GM21515 (cell line): ENCODE data around the gene GRP.

ENCODE experiments used
- ATAC-seq: cut with Tn5 transposase; IDR thresholded peaks from one replicate; pipeline ENCODE4 v1.9.1; 2021; ENCODE audit not compliant: unreplicated experiment

The GRP gene

DNA sequence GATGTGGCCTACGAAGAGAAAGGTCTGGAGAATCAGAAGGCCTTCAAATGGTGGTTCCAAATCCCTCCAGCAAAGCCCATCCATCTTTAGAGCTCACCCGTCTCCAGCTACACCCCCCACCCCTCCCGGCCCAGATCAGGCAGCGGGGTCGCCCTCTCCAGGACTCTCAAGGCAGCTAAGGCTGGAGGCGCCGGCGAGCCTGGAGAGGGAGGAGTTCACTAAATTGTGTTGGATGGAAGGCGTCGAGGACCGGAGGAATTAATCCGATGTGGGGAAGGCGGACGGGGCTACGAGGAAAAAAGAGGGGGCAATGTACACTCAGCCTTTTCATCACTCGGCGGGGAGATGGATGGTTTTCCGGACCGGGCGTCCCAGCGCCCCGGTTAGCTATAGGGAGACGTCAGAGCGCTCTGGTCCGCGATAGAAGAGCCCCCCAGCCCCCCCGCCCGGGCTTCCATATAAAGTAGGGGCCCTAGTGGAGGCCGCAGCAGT lies at the start of gene GRP:
TSS of gene GRP (plus strand) at position 487 of the 492 bp plus-strand sequence. CDS start 108 bp downstream, outside the sequence.
- no peak for ATAC-seq

DNA sequence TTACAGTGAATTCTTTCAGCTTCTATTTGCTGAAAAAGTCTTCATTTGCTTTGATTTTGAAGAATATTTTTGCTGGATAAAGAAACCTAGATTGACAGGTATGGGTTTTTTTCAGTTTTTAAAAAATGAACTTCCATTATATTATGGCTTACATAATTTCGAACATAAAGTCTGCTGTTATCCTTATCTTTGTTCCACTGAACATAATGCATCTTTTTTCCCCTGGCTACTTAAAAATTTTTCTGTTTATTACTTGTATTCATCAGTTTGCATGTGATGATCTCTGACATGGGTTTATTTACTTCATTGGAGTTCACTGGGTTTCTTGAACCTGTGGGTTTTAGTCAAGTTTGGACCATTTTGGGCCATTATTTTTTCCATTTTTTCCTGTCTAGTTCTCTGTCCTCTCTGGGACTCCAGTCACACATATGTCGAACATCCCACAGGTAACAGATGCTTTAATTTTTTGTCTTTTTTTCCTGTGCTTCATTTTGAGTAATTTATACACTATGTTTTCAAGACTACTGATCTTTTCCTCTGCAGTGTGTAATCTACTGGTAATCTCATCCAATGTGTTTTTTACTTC lies 47.2 kb upstream of the GRP start:
- no peak for ATAC-seq

DNA sequence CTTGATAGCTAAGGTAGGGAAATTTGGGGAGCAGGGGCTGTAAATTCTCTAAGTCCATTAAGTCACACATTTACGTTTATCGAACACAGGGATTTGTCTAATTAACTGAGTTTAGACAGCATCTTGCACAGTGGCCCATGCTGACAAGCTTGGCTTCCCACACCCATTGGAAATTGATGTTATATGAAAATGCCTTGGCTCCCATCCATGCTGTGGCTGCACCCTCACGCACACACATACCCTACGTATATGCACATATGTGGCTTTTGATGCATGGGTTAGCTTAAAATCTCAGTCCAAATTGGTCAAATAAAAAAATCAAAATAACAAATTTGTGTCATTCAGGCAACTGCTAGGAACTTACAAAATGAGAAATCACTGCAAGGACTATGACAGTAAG lies 42.5 kb upstream of the GRP start:
- ATAC-seq, result no peak

DNA sequence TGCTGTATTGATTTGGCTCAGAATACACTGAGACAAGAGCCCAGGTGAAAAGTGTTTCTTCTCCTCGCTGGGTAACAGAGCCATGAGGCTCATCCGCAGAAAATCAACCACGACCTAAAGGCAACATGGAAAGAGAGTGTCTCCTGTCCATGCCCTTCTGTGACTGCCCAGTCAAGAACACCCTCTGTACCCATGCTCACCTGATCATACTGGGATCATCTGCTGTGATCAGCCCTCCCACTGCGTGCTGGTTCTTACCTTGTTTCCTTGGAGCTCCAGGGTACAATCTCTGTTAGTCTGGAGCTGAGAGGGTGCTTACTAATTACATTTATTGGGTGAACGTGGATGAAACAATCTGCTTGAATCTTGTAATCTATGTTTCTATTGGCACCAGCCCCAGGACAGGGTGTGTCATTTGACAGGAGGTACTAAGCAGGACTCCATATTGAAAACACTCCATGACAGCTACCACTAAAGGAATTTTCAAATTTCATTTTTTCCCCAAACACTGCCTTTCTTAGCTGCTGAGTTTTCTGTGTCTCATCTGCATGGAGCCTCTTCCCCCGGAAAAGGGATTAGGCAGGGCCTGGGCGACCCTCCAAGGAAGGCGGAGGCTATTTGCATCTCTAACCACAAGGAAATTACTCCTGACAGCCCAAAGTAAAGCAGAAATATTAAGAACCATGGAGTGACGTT lies 39.7 kb upstream of the GRP start:
- ATAC-seq, result no peak

DNA sequence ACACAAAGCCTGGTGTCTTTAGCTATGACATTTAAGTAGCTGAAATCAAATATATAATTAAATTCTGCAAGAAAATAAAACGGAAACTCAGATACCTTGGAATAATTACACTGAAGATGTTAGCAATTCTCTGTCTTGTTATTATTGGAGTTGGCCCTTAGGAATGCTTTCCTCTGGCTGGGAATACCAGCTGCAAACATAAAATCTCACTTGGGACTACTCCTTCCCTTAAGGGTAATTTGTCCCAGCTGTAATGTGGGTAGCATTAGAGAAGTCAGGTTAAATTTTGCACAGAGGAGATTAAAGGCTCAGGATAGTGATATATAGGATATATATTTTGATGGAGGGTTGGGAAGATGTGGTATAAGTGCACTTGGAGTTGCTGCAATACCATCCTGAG lies 37.3 kb upstream of the GRP start:
- no peak for ATAC-seq

DNA sequence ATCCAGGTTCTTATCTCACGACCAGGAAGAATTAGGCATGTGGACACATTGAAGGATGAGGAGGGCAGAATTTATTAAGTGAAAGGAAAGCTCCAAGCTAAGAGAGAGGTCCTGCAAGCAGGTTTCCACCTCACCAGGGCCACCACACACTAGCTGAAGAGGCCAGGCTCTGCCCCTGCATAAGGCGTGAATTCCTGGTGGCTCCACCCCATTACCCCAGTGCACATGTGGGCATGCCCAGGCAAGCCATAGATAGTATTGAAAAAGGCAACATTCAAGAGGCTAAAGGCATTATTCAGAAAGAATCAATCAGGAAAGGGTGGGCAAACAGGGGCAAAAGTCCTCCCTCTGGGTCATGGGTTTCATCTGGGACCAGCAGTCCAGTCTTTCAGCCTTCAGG lies 30.9 kb upstream of the GRP start:
- no peak for ATAC-seq

DNA sequence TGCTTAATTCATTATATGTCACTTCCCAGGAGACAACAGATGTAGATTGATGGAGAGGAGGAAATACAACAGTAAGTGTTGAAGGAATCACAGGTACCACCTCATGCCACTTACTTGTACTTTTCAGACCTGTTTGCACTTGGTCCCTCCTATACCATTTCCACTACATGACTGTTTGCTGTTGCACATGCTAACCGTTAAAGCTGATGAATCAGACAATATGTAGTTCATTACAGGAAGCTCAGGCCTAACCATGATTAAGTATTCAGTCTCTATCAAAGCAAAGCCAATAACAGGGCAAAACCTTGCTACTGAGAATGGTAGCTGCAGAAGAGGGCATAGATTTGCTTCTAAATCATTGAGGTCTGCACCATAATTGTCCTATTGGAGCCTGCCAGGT lies 30.2 kb upstream of the GRP start:
- no peak for ATAC-seq

DNA sequence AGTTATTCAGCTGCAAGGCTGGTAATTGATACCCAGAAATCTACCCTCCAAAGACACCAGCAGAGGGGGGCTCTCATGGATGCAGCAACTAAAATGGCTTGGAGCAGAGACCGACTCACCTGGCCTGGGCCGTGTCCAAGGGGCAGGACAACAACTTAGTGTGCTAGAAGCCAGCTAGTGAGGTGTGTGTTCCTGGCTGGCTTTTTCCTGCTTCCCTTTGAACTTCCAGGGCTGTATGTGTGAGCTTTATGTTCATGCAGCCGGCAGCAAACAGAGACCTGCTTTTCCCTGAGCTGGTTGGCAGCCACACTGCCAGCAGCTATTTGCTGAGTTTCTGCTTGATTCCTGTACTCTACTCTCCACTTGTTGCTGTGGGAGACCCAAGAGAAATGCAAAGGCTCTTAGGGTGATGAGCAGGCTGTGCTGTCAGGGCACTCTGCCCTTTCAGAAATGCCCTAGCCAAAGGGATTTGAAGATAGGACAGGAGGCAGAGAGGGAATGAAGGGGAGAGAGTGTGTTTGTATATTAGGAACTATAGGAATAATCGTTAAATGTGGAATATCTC lies 23.7 kb upstream of the GRP start:
- no peak for ATAC-seq

DNA sequence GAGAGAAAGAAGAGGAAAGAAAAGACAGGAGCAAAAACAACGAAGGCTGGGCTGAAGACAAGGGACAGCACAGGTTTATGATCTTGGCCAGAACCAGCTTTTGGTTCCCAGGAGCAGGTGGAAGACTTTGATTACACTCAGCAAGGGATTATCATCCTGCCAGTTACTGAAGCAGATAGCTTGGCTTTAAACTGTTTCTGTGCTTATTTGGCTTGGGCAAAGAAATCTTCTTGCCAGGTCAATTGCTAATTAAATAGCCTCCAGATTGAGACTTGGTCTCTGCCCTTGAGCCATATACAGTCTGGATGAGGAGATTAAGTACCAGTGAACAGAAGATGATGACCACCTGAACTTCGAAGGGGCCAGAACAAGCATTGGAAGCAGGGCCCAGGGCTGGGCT lies 22.3 kb upstream of the GRP start:
- ATAC-seq, result no peak

DNA sequence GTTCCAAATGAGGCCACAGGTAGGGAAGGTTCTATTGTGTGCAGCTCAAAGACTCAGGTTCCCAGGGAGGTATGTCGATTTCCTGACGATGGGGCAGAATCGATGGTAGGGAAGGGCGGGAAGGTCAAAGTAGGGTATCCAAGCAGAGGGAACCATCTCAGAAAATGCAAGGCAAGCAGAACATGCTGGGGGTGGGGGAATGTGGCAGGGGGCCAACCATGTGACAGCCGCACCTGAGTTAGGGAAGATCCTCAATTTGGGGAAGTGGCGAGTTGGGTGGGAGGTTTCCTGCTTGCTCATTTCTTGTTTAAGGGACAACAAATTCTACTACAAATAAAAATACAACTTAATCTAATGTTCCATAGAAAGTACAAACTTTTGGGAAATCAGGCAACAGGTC lies 21.7 kb upstream of the GRP start:
- no peak for ATAC-seq

DNA sequence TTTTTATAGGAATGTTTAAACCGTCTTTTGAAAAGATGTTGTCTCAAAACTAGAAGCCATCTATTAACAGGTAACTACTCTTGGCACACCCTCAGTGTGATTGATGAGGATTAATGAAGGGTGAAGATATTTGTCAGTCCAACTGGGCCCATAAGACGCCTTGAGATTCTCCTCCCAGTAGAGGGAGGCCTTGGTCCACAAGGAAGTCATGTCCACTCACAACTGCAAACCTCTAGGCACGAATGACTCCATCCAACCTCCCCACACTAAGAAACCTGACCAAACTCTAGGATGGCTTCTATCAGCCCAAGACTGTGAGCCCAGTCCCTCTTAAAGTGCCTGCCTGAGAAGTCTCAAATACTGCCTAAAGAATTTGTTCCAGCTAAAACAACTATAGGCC lies 19.2 kb upstream of the GRP start:
- no peak for ATAC-seq

DNA sequence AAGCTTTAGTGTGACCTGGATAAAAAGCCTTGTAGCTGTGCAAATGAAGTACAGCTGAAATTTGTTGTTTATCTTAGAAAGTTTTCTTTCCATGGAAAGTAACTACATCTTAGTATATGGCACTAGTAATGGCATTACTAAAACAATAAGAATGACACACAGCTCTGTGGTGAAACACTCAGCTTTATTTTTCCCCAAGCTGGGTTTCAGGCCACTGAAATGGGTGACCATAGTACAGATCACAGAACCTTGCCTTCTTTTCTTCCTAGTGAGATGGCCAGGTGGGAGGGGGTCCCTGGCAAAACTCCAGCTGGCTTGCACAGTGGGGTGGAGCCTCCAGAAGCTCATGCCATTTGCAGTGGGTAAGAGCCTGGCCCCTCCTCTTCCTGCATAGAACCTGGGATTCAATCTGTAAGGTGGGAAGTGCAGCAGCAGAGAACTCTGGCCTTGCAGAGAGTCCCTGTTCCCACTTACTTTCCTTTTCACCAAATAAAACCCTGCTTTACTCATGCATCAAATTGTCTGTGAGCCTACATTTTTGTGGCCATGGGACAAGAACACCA lies 17.6 kb upstream of the GRP start:
- no peak for ATAC-seq

DNA sequence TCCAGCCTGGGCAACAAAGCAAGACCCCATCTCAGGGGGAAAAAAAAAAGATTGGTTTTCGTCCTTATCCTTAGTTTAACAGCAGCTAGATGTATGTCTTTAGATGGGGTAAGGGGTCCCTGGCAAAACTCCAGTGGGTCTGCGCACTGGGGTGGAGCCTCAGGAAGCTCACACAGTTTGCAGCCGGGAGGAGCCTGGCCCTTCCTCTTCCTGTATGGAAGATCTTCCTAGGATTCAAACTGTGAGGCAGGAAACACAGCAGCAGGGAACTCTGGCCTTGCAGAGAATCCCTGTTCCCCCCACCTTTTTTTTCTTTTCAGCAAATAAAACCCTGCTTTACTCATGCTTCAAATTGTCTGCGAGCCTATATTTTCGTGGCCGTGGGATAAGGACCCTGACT lies 12.5 kb upstream of the GRP start:
- ATAC-seq, result no peak

DNA sequence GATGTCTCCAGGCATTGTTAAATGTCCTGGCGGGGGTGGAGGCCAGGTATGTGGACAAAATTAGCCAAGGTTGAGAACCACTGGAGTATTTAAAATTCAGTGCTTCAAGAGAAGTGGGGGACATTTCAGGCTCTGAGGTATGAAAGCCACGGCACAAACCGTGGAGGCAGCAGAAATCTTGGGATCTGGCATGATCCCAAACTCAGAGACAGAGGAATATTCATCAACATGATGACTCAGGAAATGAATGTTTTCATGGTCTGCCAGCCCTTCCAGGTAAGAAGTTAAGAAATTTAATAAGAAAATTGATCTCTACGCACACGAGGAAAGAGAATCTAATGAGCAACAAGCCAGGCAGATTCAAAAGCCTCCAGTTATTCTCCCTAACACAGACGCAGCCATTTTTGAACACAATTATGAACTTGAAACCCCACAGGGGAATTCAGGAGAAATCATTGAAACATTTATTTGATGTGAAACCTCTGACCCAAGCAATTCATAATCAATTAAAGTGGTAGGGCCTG lies 11.3 kb upstream of the GRP start:
- no peak for ATAC-seq

DNA sequence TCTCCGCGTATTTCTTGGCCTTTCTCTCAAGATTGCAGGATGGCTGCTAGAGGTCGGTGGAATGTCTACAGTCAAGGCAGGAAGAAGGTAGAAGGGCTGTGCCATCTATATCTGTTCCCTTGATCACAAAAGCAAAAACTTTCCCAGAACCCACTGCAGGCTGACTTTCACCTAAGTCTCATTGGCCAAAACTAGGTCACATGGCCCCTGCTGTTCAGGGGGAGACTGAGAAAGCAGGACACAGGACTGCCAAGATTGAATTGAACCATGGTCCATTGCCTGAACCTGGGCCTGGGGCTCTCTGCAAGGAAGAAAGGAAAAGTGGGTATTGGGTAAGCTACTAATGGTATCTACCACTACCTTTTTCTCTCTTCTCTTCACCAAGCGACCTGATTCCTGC lies 9.7 kb upstream of the GRP start:
- ATAC-seq, result no peak

DNA sequence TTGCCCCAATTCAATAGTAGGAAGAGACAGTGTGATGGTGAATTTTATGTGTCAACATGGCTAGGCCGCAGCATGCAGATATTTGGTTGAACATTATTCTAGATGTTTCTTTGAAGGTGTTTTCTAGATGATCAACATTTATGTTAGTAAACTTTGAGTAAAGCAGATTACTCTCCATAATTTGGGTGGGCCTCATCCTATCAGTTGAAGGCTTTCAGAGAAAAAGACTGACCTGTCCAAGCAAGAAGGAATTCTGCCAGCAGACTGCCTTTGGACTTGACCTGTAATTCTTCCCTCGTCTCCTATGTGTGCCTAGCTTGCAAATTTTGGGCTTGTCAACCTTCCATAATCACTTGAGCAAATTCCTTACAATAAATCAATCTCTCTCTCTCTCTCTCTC lies 8.3 kb upstream of the GRP start:
- no peak for ATAC-seq

DNA sequence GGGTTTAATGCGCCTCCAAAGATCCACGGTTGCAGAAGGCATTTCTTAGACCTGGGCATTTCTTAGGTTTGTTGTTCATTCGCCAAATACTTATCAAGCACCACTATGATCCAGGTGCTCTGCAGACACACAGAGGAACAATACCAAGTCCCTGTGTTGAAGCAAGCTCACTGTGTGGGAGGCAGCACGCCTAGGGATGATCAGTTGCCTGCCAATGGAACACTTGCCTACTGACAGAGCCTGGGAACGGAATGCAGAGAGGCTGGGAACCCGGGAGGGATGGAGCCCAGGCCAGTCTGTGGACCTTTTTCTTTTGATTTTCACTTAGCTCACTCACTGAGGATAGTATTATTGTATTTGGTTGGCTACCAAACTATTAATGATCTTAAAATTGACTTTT lies 1.9 kb upstream of the GRP start:
- no peak for ATAC-seq

DNA sequence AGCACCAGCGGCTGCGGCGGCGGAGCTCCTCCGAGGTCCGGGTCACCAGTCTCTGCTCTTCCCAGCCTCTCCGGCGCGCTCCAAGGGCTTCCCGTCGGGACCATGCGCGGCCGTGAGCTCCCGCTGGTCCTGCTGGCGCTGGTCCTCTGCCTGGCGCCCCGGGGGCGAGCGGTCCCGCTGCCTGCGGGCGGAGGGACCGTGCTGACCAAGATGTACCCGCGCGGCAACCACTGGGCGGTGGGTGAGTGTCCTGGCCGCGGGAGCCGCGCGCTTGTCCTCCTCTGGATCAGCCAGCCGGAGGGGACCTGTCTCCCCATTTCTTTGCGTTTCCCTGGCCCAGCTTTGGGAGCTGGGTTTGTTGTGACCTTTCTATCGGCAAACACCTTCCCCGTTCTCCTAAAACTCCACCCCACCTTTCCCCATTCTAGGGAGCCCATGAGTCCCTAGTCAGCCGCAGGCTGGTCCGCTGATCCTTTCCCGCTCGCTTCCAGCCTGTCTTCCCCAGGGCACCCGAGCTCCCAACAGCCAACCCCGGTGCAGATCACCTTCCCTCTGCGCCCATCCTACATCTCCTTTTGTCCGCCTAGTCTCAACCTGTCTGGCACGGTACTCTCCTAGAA lies 316 bp downstream of the GRP start:
- no peak for ATAC-seq

DNA sequence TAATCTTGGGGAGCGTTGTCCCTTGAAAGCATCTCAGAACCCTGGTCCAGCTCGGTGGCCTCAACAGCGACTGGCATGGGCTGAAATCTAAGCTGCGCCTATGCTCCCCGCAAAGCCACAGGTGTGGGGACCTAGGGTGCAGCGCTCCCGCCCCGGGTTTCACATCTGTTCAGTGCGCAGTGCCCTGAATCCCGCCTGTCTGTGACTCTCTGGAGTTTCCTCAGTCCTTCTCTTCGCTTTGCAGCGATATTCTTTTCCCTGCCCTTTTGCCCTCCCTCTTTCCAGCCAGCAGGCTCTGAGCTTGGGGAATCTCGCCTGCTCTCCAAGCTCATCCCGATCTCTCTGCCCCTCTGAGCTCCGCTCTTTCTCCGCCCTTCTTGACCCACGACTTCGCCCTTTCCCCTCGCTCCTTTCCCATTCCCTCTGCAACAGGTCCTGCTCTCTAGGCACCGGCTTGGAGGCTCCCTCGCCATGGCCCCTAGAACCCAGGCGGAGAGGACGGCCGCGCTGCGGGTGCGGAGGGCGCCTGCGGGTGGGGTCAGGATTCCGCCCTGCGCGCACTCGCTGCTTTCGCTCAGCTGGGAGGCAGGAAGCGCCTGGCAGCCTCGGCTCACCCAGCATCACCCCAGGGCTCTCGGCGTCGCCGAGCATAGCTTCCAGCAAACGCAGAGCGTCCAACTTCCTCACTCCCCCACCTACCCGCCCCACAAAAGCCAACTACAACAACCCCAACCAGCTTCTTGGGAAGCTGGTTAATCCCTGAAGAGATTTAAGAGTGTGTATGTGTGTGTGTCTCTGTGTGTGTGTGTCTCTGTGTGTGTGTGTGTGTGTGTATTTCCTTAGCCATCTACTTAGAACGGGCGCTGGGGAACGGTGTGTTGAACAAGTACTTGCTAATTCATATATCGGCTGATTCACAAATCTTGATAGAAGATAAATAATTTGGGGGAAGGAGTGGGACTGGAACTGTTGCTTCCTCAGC lies 1.1 kb downstream of the GRP start:
- ATAC-seq, result no peak

DNA sequence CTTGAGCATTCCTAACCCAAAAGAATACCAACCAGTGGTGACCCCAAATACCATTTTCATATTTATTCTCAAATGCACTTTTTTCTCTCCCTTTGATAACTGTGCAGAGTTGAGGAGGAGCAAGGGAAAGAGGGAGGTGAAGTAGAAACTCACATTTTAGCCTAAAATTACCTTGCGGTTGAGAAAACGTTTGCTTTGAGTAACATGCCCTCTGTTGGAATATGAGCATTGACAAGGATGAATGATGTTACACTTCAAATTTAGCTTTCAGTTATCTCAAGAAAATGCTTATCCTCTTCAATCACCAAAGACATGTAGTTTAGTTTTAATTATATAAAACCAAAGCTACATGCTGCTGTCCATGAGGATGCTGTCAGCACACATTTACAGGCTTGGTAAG lies 2.4 kb downstream of the GRP start:
- no peak for ATAC-seq
